CD4-positive, alpha-beta T cell treated with Interleukin-15 for 1 hour (primary cell): ENCODE measurements around the gene ZBTB49.
A peak's percentile ranks its signal among the peaks of the same experiment; 100 is the strongest.

ENCODE experiments used
- DNase-seq: peaks from one replicate; pipeline ENCODE4 v3.0.0-alpha.2; 2020

Gene ZBTB49

DNA sequence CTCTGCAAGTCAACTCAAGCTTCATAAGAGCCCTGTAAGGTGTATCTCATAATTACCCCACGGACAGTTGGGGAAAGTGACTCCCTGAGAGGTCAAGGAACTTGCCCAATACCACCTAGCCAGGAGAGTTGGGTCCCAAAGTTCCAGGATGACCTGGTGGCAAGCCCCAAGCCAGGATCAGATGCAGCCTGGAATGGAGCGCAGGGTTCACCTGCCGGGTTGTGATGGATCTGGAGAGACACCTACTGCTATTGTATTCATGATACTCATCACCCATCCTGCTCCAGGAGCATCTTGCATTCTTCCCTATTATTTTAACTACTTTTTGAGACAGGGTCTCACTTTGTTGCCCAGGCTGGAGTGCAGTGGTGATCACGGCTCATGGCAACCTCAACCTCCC lies 36.1 kb downstream of the ZBTB49 start:
- no peak for DNase-seq

DNA sequence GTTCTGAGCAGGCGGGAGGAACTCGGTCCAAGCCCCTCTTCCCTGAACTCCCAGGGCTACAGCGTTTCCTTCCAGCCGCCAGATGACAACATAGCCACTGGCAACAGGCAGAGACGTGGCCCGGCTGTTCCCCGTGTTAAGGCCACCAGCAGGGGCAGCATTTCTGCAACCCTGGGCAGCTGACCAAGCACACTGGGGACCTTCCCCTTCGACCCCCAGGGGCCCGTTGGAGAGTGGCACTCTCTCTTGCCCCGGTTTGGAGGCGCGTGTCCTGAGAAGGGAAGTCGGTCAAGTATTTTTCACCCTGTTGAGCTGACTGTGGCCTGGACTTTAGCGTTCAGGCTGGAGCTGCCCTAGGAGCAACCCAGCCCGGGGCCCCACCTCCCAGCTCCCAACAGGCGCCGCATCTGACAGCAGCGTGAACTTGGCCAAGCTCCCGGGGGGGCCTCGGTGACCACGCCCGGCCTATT lies 37.6 kb downstream of the ZBTB49 start:
- no peak for DNase-seq

DNA sequence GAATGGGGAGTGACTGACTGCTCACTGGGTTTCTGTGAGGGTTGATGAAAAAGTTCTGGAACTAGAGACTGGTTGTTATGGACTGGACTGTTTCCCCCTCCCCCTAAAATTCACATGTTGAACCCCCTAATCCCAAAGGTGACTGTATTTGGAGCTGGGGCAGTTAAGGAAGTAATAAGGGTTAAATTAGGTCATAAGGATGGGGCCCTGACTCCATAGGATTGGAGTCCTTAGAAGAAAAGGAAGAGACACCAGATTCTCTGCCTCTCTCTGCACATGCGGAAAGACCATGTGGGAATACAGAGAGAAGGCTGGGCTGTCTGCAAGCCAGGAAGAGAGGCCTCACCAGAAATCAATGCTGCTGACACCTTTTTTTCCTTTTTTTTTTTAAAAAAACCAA lies 38.2 kb downstream of the ZBTB49 start:
- no peak for DNase-seq

DNA sequence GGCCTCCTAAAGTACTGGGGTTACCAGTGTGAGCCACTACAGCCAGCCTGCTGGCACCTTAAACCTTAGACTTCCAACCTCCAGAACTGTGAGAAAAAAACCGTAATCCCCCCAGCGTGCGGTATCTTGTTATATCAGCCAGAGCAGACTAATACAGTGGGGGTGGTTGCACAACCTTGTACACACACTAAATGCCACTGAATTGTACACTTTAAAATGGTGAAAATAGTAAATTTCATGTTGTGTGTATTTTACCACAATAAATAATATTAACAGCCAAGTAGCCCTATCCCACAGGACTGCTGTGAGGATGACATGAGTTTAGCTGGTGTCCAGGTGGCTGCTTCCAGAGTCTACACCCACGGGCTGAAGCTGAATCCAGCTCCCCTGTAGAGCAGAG lies 38.8 kb downstream of the ZBTB49 start:
- no peak for DNase-seq

DNA sequence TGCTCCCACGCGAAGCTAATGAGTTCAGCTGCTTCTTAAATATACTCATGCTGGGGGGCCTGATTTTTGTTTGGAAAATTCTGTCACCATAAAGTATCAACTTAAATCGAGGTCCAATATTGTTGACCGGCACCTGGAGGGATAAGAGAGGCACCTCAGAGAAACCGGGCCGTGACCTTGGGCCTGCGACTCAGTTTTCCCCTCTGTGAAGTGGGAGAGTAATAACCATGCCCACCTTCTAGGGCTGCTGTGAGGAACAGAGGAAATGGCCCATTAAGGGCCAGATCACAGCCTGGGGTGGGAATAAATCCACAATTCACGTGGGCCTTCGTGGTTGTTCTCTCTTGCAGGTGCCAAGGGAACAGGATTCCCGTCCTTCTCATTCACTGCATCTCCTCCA lies 39.4 kb downstream of the ZBTB49 start:
- no peak for DNase-seq

DNA sequence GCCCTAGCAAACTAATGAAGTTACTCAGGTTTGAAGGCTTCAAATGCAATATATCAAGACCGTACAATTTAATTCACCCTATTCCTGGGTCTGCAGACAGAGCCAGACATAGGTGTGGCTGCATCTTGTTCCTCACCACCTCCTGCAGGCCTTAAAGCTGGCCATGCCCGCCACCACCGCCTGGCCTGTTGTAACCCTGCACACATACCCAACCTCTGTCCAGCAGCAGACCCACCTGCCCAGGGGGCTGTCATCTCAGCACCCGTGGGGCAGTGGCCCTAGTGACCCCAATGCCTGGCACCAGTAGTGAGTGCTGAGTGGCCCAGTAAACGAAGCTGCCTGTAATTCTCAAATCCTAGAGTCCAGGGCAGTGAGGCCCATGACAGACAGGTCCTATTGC lies 40.7 kb downstream of the ZBTB49 start:
- no peak for DNase-seq

DNA sequence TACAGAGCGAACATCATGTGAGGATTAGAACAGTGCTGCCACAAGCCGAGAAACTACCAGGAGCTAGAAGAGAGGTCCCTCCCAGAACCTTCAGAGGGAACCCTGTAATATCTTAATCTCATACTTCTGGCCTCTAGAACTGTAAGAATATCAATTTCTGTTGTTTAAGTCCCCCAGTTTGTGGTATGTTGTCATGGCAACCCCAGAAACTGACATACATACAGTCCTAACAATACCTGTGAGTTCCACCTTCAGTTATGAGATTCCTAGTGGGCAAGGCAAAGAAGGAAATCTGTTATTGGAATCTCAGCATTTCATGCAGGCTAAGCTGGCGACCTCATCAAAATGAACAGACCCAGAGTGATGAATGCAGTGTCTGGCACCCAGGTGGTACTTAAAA lies 42.5 kb downstream of the ZBTB49 start:
- DNase-seq: no peak

DNA sequence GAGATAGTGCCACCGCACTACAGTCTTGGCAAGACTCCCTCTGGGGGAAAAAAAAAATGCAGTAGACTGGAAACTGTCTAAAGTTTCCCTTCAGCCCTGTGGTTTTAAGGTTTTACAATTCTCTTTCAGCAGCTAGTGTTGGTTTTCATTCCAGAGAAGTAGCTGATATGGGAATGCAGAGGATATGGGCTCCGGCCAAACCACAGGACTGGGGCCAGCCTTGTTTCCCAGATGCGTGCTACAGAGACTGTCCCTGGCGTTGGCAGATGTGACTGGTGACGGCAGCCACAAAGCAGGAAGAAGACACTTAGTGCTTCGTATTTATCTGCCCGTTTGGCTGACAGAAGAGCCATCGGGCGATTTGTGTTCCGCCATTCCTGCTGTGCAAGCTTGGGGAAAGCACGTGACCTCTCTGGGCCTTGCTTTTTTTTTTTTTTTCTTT lies 43.2 kb downstream of the ZBTB49 start:
- no peak for DNase-seq

DNA sequence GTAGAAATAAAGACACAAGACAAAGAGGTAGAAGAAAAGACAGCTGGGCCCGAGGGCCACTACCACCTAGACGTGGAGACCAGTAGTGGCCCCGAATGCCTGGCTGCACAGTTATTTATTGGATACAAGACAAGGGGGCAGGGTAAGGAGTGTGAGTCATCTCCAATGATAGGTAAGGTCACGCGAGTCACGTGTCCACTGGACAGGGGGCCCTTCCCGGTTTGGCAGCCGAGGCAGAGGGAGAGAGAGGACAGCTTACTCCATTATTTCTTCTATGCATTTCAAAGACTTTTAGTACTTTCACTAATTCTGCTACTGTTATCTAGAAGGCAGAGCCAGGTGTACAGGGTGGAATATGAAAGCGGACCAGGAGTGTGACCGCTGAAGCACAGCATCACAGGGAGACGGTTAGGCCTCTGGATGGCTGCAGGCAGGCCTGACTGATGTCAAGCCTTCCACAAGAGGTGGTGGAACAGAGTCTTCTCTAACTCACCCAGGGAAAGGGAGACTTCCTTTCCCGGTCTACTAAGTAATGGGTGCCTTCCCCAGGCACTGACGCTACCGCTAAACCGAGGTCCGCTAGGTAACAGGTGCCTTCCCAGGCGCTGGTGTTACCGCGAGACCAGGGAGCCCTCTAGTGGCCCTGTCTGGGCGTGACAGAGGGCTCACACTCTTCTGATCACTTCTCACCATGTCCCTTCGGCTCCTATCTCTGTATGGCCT lies 44.9 kb downstream of the ZBTB49 start:
- peak; percentile 74 for DNase-seq

DNA sequence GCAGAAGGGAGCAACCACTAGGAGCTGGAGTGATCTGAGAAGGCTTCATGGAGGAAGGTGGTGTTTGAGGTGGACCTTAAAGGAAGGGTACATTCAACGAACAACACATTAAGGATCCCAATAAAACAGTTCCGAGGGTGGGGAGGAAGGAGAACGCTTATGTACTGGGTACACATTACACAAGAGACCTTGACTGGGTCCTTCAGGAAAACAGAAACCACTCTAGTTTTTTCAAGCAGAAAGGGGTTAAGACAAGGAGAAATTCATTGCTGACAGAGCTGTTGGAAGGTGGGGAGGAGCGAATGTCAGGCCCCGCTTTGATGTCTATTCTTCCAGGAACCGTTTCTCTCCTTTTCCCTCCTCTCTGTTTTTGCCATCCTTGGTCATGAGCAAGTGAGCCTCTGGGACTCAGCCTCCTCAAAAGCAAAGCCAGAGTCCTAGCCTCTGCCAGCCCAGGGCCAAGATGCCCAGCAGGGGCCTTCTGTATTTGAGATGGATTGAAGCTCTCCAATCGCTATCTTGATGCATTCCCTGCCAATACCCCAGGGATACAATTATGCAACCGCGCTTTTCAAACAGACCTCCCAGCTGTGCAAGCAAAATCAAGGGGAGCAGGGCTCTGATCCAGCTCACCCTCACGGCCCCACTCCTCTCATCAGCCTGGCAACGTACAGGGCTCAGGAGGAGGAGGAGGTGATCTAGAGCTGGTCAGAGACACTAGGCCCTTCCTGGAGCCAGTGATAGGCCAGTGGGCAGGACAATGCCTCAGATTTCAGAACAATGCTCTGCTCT lies 48.4 kb downstream of the ZBTB49 start:
- no peak for DNase-seq

DNA sequence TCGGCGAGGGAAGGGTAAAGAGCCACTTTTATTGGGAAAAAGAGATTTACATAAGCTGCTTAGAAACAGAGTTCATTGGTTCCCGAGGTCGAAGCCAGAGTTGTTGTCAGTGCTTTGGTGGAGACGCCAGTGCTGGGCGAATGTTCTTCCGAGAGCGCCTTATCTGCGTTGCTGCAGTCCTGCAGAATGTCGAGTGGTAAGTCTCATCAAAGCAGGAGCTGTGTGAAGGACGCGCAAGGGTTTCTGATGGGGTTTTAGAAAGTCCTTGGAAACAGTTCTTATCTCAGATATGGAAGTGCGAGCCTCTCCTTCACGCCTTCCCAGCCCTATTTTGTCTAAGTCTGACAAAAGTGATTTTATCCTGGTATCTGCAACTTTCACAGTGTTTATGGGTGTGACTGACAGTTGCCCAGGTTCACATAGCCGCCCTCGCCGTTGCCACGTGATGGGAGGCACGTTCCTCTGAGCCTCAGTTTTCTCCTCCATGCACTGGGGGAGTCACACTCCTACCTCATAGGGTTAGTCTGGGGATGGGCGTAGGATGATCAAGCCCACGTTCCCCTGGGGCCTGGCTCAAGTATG lies 49.5 kb downstream of the ZBTB49 start:
- DNase-seq: no peak

DNA sequence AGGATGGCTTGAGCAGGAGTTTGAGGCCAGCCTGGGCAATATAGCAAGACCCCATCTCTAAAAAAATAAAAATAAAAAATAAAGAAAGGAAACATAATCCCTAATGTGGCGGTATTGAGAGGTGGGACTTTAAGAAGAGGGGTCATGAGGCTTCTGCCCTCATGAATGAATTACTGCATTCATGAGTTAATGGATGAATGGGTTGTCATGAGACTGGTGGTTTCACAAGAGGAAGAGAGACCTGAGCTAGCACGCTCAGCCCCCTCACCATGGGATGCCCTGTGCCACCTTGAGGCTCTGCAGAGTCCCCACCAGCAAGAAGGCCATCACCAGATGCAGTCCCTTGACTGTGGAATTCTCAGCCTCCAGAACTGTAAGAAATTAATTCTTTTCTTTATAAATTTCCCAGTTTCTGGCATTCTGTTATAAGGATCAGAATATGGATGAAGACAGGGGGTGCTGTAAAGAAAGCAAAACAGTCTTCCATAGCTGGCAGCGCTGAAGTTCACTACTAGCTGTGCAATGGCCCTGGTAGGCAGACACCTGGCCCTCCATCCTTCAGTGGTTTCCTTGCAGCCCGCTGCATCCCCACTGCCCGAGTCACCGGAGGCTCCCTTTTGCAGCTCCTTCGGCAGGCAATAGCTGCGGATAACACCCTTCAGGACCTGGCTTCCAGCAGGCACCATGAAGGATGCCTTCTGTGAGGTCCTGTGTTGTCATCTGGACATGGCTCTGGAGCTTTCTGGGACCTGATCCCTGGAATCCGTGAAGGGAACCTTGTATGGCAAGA lies 52.0 kb downstream of the ZBTB49 start:
- no peak for DNase-seq

DNA sequence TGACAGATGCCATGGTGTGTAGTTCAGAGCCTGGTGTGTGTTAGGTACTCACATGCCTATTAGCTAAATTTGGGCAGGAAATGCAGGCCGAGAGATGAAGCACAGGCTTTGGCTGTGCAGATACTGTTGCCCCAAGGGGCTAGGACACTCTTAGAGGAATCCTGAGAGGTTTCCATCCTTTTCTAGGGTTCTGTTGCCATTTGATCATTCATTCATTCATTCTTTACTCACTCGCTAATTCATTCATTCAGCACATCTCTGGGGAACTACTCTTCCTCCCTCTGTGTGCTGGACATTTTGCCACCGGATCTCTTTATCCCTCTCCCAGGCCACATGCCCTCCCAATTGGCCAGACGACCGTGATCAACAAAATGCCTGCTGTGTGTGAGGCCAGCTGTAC lies 53.0 kb downstream of the ZBTB49 start:
- no peak for DNase-seq

DNA sequence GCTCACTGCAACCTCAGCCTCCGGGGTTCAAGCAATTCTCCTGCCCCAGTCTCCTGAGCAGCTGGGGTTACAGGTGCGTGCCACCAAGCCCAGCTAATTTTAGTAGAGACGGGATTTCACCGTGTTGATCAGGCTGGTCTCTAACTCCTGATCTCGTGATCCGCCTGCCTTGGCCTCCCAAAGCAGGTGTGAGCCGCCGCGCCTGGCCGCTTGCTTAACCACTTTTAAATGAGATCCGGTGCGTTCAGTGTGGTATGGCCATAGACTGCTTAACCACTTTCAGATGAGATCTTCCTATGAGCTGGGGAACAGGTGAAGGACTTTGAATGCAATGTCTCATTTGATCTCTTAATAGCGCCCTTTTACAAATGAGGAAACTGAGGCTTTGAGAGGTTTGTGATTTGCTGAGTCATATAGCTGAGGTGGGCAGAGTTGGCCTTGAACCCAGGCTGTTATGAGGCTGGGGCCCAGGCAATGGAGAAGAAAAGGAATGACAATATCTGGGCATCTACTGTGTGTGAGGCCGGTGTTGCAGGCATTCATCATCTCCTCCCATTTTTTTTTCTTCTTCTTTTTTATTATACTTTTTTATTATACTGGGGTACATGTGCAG lies 55.0 kb downstream of the ZBTB49 start:
- peak; percentile 19 for DNase-seq

DNA sequence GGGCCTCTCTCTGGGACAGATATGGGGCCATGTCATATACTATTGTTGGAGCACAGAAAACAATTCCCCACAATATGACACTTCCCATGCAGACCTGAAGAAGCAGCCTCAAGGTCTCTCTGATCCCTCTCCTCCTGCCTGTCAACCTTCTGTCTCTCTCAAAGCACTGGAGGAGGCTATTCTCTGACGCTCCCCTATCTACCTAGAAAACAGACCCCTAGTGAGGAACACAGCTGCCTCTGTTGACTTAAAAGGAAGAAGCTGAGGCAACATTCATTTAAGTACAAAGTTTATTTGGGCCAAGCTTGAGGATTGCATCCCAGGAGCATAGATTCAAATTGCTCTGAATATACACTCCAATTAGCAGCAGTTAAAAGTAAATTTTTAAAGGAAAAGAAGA lies 57.5 kb downstream of the ZBTB49 start:
- no peak for DNase-seq

DNA sequence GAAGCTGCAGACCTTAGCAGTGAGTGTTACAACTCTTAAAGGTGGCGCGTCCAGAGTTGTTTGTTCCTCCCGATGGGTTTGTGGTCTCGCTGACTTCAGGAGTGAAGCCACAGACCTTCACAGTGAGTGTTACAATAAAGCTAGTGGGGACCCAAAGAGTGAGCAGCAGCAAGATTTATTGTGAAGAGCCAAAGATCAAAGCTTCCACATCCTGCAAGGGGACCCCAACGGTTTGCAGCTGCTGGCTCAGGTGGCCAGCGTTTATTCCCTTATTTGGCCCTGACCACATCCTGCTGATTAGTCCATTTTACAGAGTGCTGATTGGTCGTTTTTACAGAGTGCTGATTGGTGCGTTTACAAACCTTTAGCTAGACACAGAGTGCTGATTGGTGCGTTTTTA lies 58.5 kb downstream of the ZBTB49 start:
- DNase-seq: peak; percentile 69

DNA sequence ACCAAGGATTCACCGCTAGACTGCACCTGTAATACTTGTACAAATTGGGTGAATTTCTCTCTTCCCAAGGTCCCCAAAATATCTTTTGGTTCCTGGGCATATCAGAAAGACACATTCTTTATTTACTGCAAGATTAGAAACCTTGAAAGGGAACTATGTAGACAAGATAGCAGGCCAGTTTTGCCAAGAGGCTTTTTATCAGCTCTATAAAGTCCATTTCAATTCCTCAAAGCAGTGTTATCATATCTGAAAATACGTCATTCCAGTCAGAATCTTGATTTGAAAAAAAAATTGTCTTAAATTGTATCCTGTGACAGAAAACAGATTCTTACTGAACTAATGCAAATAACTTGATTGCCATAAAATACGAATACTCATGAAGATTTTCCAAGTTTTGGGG lies 59.8 kb downstream of the ZBTB49 start:
- no peak for DNase-seq

DNA sequence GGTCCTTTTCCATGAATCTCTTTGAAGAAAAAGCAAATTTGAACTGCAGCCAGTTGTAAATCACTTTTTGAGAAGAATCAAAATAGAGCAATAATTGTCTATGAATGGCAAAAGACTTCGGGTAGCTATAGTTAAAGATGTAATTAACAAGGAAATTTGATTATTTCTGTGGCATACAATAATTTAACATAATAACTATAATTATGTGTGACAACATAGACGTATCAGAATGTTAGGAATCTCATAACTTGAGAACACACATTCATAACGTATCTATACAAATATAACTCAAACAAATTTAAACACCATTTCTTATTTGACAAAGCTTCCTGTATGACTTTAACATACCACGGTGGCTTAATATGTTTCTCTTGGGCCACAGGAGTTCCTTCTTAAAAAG lies 60.9 kb downstream of the ZBTB49 start:
- DNase-seq: no peak

DNA sequence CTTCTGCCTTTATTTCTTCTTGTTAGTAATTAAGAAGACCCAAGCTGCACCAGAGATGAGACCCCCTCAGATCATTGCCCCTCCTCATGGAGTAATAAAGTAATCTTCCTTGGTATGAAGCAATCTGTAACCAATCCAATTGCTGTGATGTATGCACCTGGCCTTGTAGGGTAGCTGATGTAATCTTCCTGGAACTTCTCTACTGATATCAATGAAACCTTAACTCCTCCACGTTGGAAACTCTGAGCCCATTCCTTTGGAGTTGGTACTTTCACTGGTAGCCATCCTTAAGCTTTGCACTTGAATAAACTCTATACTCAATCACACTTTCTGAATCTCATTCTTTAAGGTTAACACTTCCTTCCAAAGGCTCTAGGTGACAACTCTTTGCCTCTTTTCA lies 65.3 kb downstream of the ZBTB49 start:
- no peak for DNase-seq

DNA sequence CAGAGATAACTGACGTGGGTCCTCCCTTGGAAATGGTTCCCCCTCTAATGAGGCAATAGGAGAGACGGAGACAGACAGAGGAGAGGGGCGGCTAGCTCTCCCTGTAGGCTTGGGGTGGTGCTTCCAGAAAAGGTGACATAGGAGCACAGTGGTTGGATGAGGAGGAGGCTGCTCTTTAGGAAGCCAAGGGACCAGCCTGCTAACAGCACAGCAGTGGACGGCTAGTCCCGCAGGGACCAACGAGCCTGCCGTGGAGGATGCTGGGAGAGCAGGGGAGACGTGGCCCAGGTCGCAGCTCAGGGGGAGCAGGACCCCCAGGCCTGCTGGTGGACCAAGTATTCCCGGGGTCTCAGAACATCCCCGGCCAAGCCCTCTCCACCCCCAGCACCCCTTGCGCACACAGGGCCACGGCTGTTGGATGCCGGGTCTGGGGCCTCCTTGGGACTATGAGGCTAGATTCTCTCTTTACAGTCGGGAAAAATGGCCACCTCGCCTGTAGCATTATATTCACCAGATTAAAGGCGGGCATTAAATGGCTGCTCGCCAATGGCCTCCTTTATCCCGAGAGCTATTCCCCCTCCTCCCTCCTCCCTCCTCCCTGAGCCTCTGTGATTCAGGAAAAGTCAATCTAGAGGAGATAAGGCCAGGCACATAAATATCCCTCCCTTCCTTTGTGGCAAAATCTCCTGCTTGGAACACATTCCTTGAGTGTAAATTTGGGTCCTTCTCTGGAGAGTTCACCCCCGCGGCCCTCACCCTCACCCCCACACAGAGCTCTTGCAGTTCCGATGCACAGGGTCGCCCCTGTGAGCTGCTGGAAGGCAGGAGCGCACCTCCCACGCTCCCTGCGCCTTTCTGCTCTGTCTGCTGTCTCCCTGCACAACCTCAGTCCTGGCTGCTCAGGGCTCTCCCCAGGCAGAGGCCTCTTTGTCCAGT lies 66.3 kb downstream of the ZBTB49 start:
- no peak for DNase-seq

DNA sequence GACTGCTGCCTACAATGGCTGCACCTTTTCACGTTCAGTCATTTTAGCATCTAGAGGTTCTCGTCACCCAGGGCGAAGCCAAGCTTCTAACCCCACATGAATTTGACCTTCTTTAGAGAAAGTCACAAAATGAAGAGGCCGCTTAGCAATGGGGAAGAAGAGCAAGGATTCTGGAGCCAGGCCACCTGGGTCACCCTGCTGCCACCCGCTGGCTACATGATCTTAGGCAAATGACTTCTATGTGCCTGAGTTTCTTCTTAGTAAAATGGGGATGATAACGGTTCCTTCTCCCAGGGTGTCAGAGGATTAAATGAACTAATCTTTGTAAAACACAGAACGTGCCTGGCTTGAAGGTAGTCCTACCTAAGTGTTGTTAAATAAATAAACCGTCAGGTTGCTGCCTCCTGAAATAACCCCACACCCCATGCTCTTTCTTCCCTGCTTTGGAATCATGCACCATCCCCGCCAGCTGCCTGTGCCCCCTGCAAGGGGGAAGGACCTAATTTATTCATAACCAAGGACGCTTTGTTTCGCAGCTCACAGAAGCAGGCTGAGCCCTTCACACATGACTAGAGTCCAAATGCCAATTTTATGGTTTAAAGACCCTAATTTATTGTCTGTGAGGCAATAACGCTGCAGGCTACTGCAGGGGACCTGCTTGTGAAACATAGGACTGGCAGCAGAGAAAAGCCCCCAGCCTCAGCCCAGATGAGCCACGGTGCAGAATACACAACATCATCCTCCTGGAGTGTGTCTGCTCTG lies 68.2 kb downstream of the ZBTB49 start:
- no peak for DNase-seq
